Vagina (tissue), 2 donors: ENCODE results near the gene HS6ST2.

Source experiments
- CTCF ChIP-seq, 3 experiments: fragments of 450-650 bp in 2 of 3; fragments of 200-600 bp in 1 of 3; sonication (generic) in 1 of 3; IDR thresholded peaks; one replicate each; pipeline ENCODE4 v1.5.1; 2017 to 2019; ENCODE audit warnings: antibody characterized with exemption in 3 of 3, mild to moderate bottlenecking in 2 of 3, moderate library complexity in 2 of 3
- POLR2AphosphoS5 ChIP-seq, 2 donors: sonication (generic); formaldehyde crosslinking; IDR thresholded peaks; one replicate each; pipeline ENCODE4 v1.9.0; 2017; ENCODE audit warnings: antibody characterized with exemption in 2 of 2, mild to moderate bottlenecking in 2 of 2, low read depth in 1 of 2; ENCODE audit not compliant: insufficient read depth in 1 of 2

- TF ChIP-seq POLR2AphosphoS5 (IDR thresholded peaks at IDR 0.05; ENCODE audit: insufficient read depth in 1 of 2, low read depth in 1 of 2) (no peak), CTCF (IDR thresholded peaks at IDR 0.05) (no peak)
Measured at GRCh38 chrX:132623942-132624341, 334.5 kb downstream of the HS6ST2 start.
